PC-3 (cell line): Measurements from ENCODE around the gene TPRN. TPM values are rescaled to one million over a fixed set of nuclear protein-coding genes. Genes with fewer than 3 reads are reported as not detected.
A peak's percentile ranks its signal among the peaks of the same experiment; 100 is the strongest.

Experiments used
- ATAC-seq: fragments of 200-7000 bp; cut with Tn5 transposase; 2 replicates; pipeline ENCODE4 v1.9.1; 2020; ENCODE audit warnings: mild to moderate bottlenecking, moderate library complexity
- BruUV-seq: library from RNA; stranded (reverse); fragments of 400-500 nt; replicated peaks from 2 replicates; lab custom pipeline; 2021; lab: Mats Ljungman, UMichigan
- CTCF ChIA-PET: fragments of 300-600 bp; sonication (Branson Sonifier 250); formaldehyde crosslinking; loops from one replicate; lab custom pipeline; 2022; ENCODE audit warnings: antibody characterized with exemption; lab: Charles Lee
- POLR2A ChIA-PET: fragments of 300-600 bp; sonication (Branson Sonifier 250); formaldehyde crosslinking; loops from one replicate; lab custom pipeline; 2022; ENCODE audit warnings: antibody characterized with exemption; ENCODE audit not compliant: unreplicated experiment; lab: Charles Lee
- DNase-seq: peaks from one replicate; pipeline ENCODE4 v3.0.0-alpha.2; 2015
- H2AFZ ChIP-seq: fragments of 300-600 bp; sonication (generic); 2 replicates; pipeline ENCODE4 v1.6.0; 2016; ENCODE audit warnings: antibody characterized with exemption, low read length
- H3F3A ChIP-seq: fragments of 300-600 bp; sonication (generic); one replicate; pipeline ENCODE4 v1.6.0; 2017; ENCODE audit warnings: antibody characterized with exemption, low read length, control low read depth, mild to moderate bottlenecking; ENCODE audit not compliant: unreplicated experiment
- H3K27ac ChIP-seq: fragments of 300-600 bp; sonication (generic); 2 replicates; pipeline ENCODE4 v1.5.1; 2016; ENCODE audit warnings: mild to moderate bottlenecking, low read length
- H3K27me3 ChIP-seq: fragments of 300-600 bp; sonication (generic); 2 replicates; pipeline ENCODE4 v1.6.1; 2016; ENCODE audit warnings: low read length, mixed read lengths
- H3K36me3 ChIP-seq: fragments of 300-600 bp; sonication (generic); 2 replicates; pipeline ENCODE4 v1.6.1; 2016; ENCODE audit warnings: low read depth, mixed run types, low read length, mixed read lengths
- H3K4me1 ChIP-seq: fragments of 300-600 bp; sonication (generic); 2 replicates; pipeline ENCODE4 v1.5.1; 2016; ENCODE audit warnings: low read length; ENCODE audit not compliant: insufficient read depth
- H3K4me2 ChIP-seq: fragments of 300-600 bp; sonication (generic); 2 replicates; pipeline ENCODE4 v1.6.0; 2016; ENCODE audit warnings: low read length
- H3K4me3 ChIP-seq: fragments of 300-600 bp; sonication (generic); 2 replicates; pipeline ENCODE4 v1.5.1; 2016; ENCODE audit warnings: mild to moderate bottlenecking, low read length, mixed read lengths
- H3K79me2 ChIP-seq: fragments of 300-600 bp; sonication (generic); 2 replicates; pipeline ENCODE4 v1.6.1; 2017; ENCODE audit warnings: low read length, mixed read lengths
- H3K9ac ChIP-seq: fragments of 300-600 bp; sonication (generic); 2 replicates; pipeline ENCODE4 v1.6.0; 2016; ENCODE audit warnings: mild to moderate bottlenecking, low read length
- H3K9me2 ChIP-seq: fragments of 300-600 bp; sonication (generic); replicated peaks from 2 replicates; pipeline ENCODE4 v1.6.1; 2016; ENCODE audit warnings: mixed run types, low read length, mixed read lengths
- H3K9me3 ChIP-seq: fragments of 300-600 bp; sonication (generic); 2 replicates; pipeline ENCODE4 v1.6.1; 2016; ENCODE audit warnings: low read length, mixed read lengths
- H4K20me1 ChIP-seq: fragments of 300-600 bp; sonication (generic); 2 replicates; pipeline ENCODE4 v1.6.1; 2016; ENCODE audit warnings: low read length, mixed read lengths
- EZH2 ChIP-seq: fragments of 300-600 bp; sonication (generic); IDR thresholded peaks from one replicate; pipeline ENCODE4 v1.6.1; 2017; ENCODE audit warnings: antibody characterized with exemption, mild to moderate bottlenecking, low read length; ENCODE audit not compliant: unreplicated experiment
- EZH2phosphoT487 ChIP-seq: fragments of 300-600 bp; sonication (generic); IDR thresholded peaks from 2 replicates; pipeline ENCODE4 v1.6.1; 2018; ENCODE audit warnings: mild to moderate bottlenecking, antibody characterized with exemption, low read length, borderline replicate concordance
- intact Hi-C: fragments of 100-400 bp; cut with micrococcal nuclease; formaldehyde crosslinking; loops from 2 replicates; pipeline ENCODE4 v1.9.0; 2023
- total RNA-seq: library from RNA; depleted of rRNA; stranded (reverse); fragments of >200 nt; gene quantifications from 2 replicates; pipeline ENCODE4 v1.2.3, GENCODE V29; 2014
- TF ChIP-seq, protein P1 (sequence below): fragments of 300-600 bp; sonication (generic); conservative IDR thresholded peaks from 2 replicates; pipeline ENCODE4 v1.5.1; 2017; ENCODE audit warnings: antibody characterized with exemption, low read depth, mild to moderate bottlenecking, low read length

TPRN gene
- total RNA-seq, 1 experiment from 2014 or later, result 11.3 TPM

- Histone ChIP-seq H2AFZ (no peak overlapping the region), H3K36me3 (no peaks in the 10 kb centered on the region), H3K9me2 (no peaks in the 10 kb centered on the region), H3K79me2 (peaks cover 48% of the 10 kb centered on the region), H3K27me3 (no peaks in the 10 kb centered on the region), H4K20me1 (peaks cover 14% of the 10 kb centered on the region; the same call in 1 of the 2 replicates), H3F3A (no peaks in the 10 kb centered on the region), H3K9me3 (no peaks in the 10 kb centered on the region), H3K27ac (no peak overlapping the region), H3K9ac (no peak overlapping the region; the same call in 1 of the 2 replicates), H3K4me3 (peak overlapping the region; percentile 68), H3K4me2 (peak overlapping the region; percentile 89), H3K4me1 (peaks cover 51% of the 10 kb centered on the region)
- ChIA-PET POLR2A (no interaction called here), CTCF (no interaction called here)
- DNase-seq (no peak), ATAC-seq (no peak)
- TF ChIP-seq, protein P1, sequence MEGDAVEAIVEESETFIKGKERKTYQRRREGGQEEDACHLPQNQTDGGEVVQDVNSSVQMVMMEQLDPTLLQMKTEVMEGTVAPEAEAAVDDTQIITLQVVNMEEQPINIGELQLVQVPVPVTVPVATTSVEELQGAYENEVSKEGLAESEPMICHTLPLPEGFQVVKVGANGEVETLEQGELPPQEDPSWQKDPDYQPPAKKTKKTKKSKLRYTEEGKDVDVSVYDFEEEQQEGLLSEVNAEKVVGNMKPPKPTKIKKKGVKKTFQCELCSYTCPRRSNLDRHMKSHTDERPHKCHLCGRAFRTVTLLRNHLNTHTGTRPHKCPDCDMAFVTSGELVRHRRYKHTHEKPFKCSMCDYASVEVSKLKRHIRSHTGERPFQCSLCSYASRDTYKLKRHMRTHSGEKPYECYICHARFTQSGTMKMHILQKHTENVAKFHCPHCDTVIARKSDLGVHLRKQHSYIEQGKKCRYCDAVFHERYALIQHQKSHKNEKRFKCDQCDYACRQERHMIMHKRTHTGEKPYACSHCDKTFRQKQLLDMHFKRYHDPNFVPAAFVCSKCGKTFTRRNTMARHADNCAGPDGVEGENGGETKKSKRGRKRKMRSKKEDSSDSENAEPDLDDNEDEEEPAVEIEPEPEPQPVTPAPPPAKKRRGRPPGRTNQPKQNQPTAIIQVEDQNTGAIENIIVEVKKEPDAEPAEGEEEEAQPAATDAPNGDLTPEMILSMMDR, result no peak
- TF ChIP-seq EZH2 (no peak), EZH2phosphoT487 (no peak)
- intact Hi-C loops, result no loop called here
- BruUV-seq, result no TSS peak
Observed at GRCh38 chr9:137199411-137200121, 975 bp downstream of the TPRN start.

GRCh38 chr9:137198902-137199283, 1.6 kb downstream of the TPRN start:
- no peak overlapping the region for H3K9ac ChIP-seq

More at GRCh38 chr9:137198902-137199283, 1.6 kb downstream of the TPRN start:
- Histone ChIP-seq H3K27me3 (no peaks in the 10 kb centered on the region), H3K4me2 (peak overlapping the region; percentile 89), H4K20me1 (peaks cover 14% of the 10 kb centered on the region; the same call in 1 of the 2 replicates), H3K79me2 (peaks cover 41% of the 10 kb centered on the region), H2AFZ (no peak overlapping the region), H3K9me2 (no peaks in the 10 kb centered on the region), H3K9me3 (no peaks in the 10 kb centered on the region), H3K4me1 (peaks cover 46% of the 10 kb centered on the region), H3F3A (no peaks in the 10 kb centered on the region), H3K36me3 (no peaks in the 10 kb centered on the region), H3K4me3 (peak overlapping the region; percentile 68), H3K27ac (no peak overlapping the region)
- POLR2A ChIA-PET, result no interaction called here
- CTCF ChIA-PET, result interaction anchor here (0.9 kb wide), 1 partner anchor 10 kb away, joined by 3 read pairs; no protein-coding TSS in a partner anchor
- intact Hi-C loops, result no loop called here
- no peak for ATAC-seq
- TF ChIP-seq EZH2phosphoT487, result no peak
- TF ChIP-seq, protein P1, result no peak
- no peak for TF ChIP-seq EZH2
- DNase-seq, result no peak
- BruUV-seq, result no TSS peak
